ENCODE measurements around the gene MATN1.
"Not testable (repeated sequence)": the region's sequence is repeated elsewhere in the genome, so short reads cannot be mapped to it uniquely, and the experiment has no call there.

Gene MATN1

DNA sequence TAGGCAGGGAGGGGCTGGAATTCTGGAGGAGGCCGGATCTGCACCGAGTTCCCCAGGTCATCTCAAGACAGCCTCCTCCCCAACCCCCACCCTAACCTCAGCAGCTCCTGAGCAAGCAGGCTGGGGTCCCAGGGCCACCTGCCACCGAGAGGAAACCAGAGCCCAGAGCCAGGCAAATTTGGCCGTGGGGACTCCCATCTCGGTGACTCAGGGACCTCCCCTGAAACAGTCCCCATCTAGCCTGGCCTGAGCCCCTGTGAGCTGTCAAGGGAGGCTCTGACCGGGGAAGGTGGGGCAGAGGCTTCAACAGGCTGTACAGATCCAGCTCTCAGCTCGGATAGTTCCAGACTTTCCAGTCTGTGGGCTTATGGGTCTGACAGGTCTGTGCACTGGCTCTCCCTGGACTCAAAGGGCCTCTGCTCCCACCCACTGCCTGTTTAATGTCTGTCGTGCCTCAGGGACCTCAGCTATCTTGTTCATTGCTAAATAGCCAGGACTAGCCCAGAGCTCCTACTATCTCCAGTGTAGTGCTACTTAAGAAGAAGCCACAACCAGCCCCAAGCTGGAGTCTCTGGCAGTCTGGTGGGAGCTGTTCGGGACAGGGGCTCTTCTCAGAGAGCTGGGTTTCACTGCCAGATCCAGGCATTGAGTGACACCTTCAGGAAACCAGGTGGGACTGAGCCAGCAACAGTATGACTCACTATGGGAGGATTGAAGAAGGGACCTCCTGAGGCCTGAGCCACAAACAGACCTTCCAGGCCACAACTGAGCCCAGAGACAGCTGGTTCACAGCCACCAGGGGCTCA is 25.6 kb downstream of the MATN1 start:
- no peaks in the 10 kb centered on the region for H3K36me3 Mint-ChIP-seq (ENCODE audit: low read depth)
- H3K4me3 Mint-ChIP-seq = no peak overlapping the region
- peak; percentile 2 for DNase-seq
- no peaks in the 10 kb centered on the region for H3K27me3 Mint-ChIP-seq
- H3K4me1 Mint-ChIP-seq (ENCODE audit: low read depth) = peaks cover 2% of the 10 kb centered on the region
- H3K9me3 Mint-ChIP-seq = no peaks in the 10 kb centered on the region
- no peak overlapping the region for H3K27ac Mint-ChIP-seq

DNA sequence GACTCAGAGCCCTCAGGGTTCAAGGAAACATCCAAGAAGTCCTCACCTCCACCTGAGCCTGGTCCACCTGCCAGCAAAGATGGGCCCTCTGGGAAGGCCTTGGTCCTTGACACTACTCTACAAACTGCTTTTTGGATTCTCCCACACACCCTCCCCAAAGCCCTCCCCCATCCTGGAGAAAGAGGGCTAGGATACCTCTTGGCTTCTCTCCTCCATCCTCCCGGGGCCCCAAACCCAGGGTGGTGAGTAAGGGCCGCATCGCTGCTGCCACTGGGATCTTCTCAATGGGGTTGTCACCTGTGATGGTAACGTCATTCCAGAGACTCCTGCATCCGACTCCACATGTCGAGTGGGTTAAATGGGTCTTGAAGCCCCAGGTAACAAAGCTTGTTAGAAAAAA is 26.6 kb downstream of the MATN1 start:
- no peaks in the 10 kb centered on the region for H3K27me3 Mint-ChIP-seq
- H3K36me3 Mint-ChIP-seq (ENCODE audit: low read depth) = no peaks in the 10 kb centered on the region
- H3K9me3 Mint-ChIP-seq = no peaks in the 10 kb centered on the region
- no peak overlapping the region for H3K27ac Mint-ChIP-seq
- H3K4me1 Mint-ChIP-seq (ENCODE audit: low read depth) = peaks cover 2% of the 10 kb centered on the region
- no peak overlapping the region for H3K4me3 Mint-ChIP-seq
- no peak for DNase-seq

GRCh38 chr1:30695439-30695841 is 27.9 kb downstream of the MATN1 start:
- Mint-ChIP-seq H3K4me1 (ENCODE audit: low read depth) (peaks cover 2% of the 10 kb centered on the region), H3K4me3 (no peak overlapping the region), H3K9me3 (no peaks in the 10 kb centered on the region), H3K27me3 (no peaks in the 10 kb centered on the region), H3K27ac (no peak overlapping the region), H3K36me3 (ENCODE audit: low read depth) (no peaks in the 10 kb centered on the region)
- DNase-seq = no peak

GRCh38 chr1:30694280-30695175 is 28.9 kb downstream of the MATN1 start:
- no peaks in the 10 kb centered on the region for H3K27me3 Mint-ChIP-seq
- H3K36me3 Mint-ChIP-seq (ENCODE audit: low read depth) = no peaks in the 10 kb centered on the region
- H3K27ac Mint-ChIP-seq = no peak overlapping the region
- DNase-seq = peak; percentile 20
- no peaks in the 10 kb centered on the region for H3K9me3 Mint-ChIP-seq
- no peak overlapping the region for H3K4me3 Mint-ChIP-seq
- H3K4me1 Mint-ChIP-seq (ENCODE audit: low read depth) = peaks cover 2% of the 10 kb centered on the region

GRCh38 chr1:30693822-30694221 is 29.6 kb downstream of the MATN1 start:
- peaks cover 2% of the 10 kb centered on the region for H3K4me1 Mint-ChIP-seq (ENCODE audit: low read depth)

GRCh38 chr1:30693366-30693765 is 30.0 kb downstream of the MATN1 start:
- no peaks in the 10 kb centered on the region for H3K36me3 Mint-ChIP-seq (ENCODE audit: low read depth)
- H3K4me3 Mint-ChIP-seq = no peak overlapping the region
- H3K27ac Mint-ChIP-seq = no peak overlapping the region
- peaks cover 2% of the 10 kb centered on the region for H3K4me1 Mint-ChIP-seq (ENCODE audit: low read depth)
- H3K27me3 Mint-ChIP-seq = no peaks in the 10 kb centered on the region
- no peaks in the 10 kb centered on the region for H3K9me3 Mint-ChIP-seq
- DNase-seq = peak; percentile 18

More at GRCh38 chr1:30693822-30694221, 29.6 kb downstream of the MATN1 start:
- Mint-ChIP-seq H3K27ac (no peak overlapping the region), H3K36me3 (ENCODE audit: low read depth) (no peaks in the 10 kb centered on the region), H3K9me3 (no peaks in the 10 kb centered on the region), H3K4me3 (no peak overlapping the region), H3K27me3 (no peaks in the 10 kb centered on the region)
- no peak for DNase-seq

DNA sequence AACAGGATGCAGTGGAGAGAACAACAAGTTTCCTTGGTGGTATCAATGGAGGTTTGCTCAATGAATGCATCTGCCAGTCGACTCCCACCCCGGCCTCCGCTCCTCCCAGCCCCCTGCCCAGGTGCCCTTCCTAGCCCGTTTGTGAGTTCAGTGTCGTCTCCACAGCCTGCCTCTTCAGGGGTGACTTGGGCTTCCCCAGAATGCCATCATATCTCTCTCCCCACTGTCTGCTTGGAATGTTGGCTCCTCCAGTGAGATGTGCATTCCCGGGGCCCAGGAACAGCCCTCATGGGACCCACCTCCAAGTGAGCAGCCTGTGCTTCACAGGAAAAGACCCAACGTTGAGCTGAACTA is 30.5 kb downstream of the MATN1 start:
- peak; percentile 18 for DNase-seq
- H3K27me3 Mint-ChIP-seq = no peaks in the 10 kb centered on the region

GRCh38 chr1:30692201-30692947 is 31.0 kb downstream of the MATN1 start:
- Mint-ChIP-seq H3K36me3 (ENCODE audit: low read depth) (no peaks in the 10 kb centered on the region), H3K9me3 (no peaks in the 10 kb centered on the region), H3K4me1 (ENCODE audit: low read depth) (peaks cover 2% of the 10 kb centered on the region), H3K27ac (no peak overlapping the region), H3K4me3 (no peak overlapping the region), H3K27me3 (peaks cover 2% of the 10 kb centered on the region)
- DNase-seq = peak; percentile 19

More for the DNA sequence above, 30.5 kb downstream of the MATN1 start:
- Mint-ChIP-seq H3K9me3 (no peaks in the 10 kb centered on the region), H3K36me3 (ENCODE audit: low read depth) (no peaks in the 10 kb centered on the region), H3K4me3 (no peak overlapping the region), H3K27ac (no peak overlapping the region), H3K4me1 (ENCODE audit: low read depth) (peaks cover 2% of the 10 kb centered on the region)

DNA sequence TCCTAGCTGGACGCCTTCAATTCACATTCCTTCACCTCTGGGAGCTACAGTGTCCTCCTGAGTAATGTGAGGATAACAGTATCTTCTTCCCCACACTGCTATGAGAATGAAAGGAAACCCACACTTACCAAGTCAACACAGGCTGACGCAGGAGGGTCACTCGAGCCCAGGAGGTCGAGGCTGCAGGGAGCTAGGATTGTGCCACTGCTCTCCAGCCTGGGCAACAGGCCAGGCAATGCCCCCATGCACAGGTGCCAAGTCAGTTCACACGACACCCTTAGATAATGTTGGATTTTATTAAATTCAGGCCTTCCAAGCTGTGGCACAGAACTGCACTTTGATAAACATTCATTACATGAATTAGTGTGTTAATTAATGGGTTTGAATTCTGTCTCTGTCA is 31.9 kb downstream of the MATN1 start:
- Mint-ChIP-seq H3K36me3 (ENCODE audit: low read depth) (no peaks in the 10 kb centered on the region), H3K9me3 (no peaks in the 10 kb centered on the region), H3K27ac (no peak overlapping the region), H3K4me3 (no peak overlapping the region), H3K27me3 (peaks cover 11% of the 10 kb centered on the region), H3K4me1 (ENCODE audit: low read depth) (peaks cover 2% of the 10 kb centered on the region)
- peak; percentile 2 for DNase-seq

DNA sequence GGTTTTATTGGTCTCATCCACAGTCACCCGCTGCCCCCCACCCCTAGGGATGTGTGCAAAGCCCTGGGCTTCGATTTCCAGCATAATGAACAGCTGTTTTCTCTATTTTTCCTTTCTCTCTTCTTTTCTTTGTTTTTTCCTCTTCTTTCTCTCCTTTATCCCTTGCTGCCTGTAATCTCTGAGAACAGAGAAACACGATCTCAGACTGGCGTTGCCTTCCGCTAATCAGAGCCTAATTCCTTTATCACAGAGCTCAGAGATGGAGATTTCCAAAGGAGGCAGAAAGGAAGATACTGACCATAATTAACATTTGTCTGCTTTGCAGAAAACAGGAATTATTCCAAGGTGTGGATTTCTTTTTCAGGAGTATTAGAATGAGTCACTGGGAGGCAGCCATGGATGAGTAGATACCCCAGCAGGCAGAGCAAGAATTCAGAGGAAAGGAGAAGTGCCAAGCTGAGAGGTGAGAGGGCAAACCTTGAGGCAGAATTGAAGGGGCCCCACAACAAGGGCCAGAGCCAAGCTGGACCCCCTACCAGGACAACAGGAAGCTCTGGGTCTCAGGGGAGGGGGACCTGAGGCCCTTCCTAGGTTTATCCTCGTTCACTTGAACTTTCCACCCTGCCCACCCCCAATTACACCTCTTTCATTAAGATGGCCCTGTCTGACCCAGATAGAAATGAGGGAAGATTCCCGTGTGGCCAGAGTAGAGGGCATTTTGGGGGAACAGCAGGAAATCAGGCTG is 33.3 kb downstream of the MATN1 start:
- DNase-seq = no peak
- no peaks in the 10 kb centered on the region for H3K9me3 Mint-ChIP-seq
- no peak overlapping the region for H3K4me3 Mint-ChIP-seq
- H3K27ac Mint-ChIP-seq = no peak overlapping the region
- H3K36me3 Mint-ChIP-seq (ENCODE audit: low read depth) = no peaks in the 10 kb centered on the region
- peaks cover 2% of the 10 kb centered on the region for H3K4me1 Mint-ChIP-seq (ENCODE audit: low read depth)
- H3K27me3 Mint-ChIP-seq = peaks cover 23% of the 10 kb centered on the region

- DNase-seq = peak; percentile 23
Observed at GRCh38 chr1:30688920-30689794, 34.2 kb downstream of the MATN1 start.

GRCh38 chr1:30688516-30688915 is 34.9 kb downstream of the MATN1 start:
- not testable (repeated sequence) for H3K4me1 Mint-ChIP-seq (ENCODE audit: low read depth); H3K27ac Mint-ChIP-seq
- peaks cover 37% of the 10 kb centered on the region for H3K27me3 Mint-ChIP-seq

More at GRCh38 chr1:30688920-30689794, 34.2 kb downstream of the MATN1 start:
- Mint-ChIP-seq H3K4me1 (ENCODE audit: low read depth) (peaks cover 9% of the 10 kb centered on the region), H3K36me3 (ENCODE audit: low read depth) (no peaks in the 10 kb centered on the region), H3K27ac (no peak overlapping the region), H3K9me3 (no peaks in the 10 kb centered on the region), H3K27me3 (peaks cover 32% of the 10 kb centered on the region), H3K4me3 (no peak overlapping the region)

GRCh38 chr1:30687886-30688285 is 35.5 kb downstream of the MATN1 start:
- Mint-ChIP-seq H3K9me3 (no peaks in the 10 kb centered on the region), H3K36me3 (ENCODE audit: low read depth) (no peaks in the 10 kb centered on the region), H3K27me3 (peaks cover 43% of the 10 kb centered on the region), H3K4me3 (no peak overlapping the region), H3K4me1 (ENCODE audit: low read depth) (peaks cover 7% of the 10 kb centered on the region), H3K27ac (no peak overlapping the region)
- peak; percentile 9 for DNase-seq

More at GRCh38 chr1:30688516-30688915, 34.9 kb downstream of the MATN1 start:
- not testable (repeated sequence) for H3K4me3 Mint-ChIP-seq; H3K36me3 Mint-ChIP-seq (ENCODE audit: low read depth); H3K9me3 Mint-ChIP-seq
- DNase-seq = peak; percentile 8
